Measurements from ENCODE around the gene C20orf173.
"Not testable (repeated sequence)": the region's sequence is repeated elsewhere in the genome, so short reads cannot be mapped to it uniquely, and the experiment has no call there.

Gene C20orf173

GRCh38 chr20:35546127-35546526 lies 16.7 kb upstream of the C20orf173 start:
- no peak for DNase-seq (ENCODE audit: low read depth, low spot score)

GRCh38 chr20:35544941-35545340 lies 15.5 kb upstream of the C20orf173 start:
- not testable (repeated sequence) for DNase-seq (ENCODE audit: low read depth, low spot score)

- DNase-seq (ENCODE audit: low read depth, low spot score): no peak
Measured at GRCh38 chr20:35544436-35544835, 15.0 kb upstream of the C20orf173 start.

GRCh38 chr20:35542990-35543389 lies 13.5 kb upstream of the C20orf173 start:
- no peak for DNase-seq (ENCODE audit: low read depth, low spot score)

GRCh38 chr20:35541783-35542662 lies 12.6 kb upstream of the C20orf173 start, which contains the start of gene ERGIC3:
TSS of gene ERGIC3 (plus strand) at chr20:35542078. CDS start at chr20:35542098, 20 bp downstream.
- peak; percentile 99 for DNase-seq (ENCODE audit: low read depth, low spot score)

GRCh38 chr20:35541118-35541782 lies 11.8 kb upstream of the C20orf173 start:
- DNase-seq (ENCODE audit: low read depth, low spot score): no peak

GRCh38 chr20:35539756-35540212 lies 10.3 kb upstream of the C20orf173 start:
- peak; percentile 86 for DNase-seq (ENCODE audit: low read depth, low spot score)

GRCh38 chr20:35527122-35527769 lies 2.2 kb downstream of the C20orf173 start:
- DNase-seq (ENCODE audit: low read depth, low spot score): peak; percentile 14

- DNase-seq (ENCODE audit: low read depth, low spot score): no peak
Measured at GRCh38 chr20:35525639-35526038, 3.8 kb downstream of the C20orf173 start.

- DNase-seq (ENCODE audit: low read depth, low spot score): peak; percentile 50
Measured at GRCh38 chr20:35523298-35523888, 6.1 kb downstream of the C20orf173 start.

GRCh38 chr20:35518955-35519354 lies 10.5 kb downstream of the C20orf173 start:
- DNase-seq (ENCODE audit: low read depth, low spot score): no peak

- not testable (repeated sequence) for DNase-seq (ENCODE audit: low read depth, low spot score)
Measured at GRCh38 chr20:35517767-35518166, 11.7 kb downstream of the C20orf173 start.

GRCh38 chr20:35517125-35517524 lies 12.3 kb downstream of the C20orf173 start:
- DNase-seq (ENCODE audit: low read depth, low spot score): no peak

- DNase-seq (ENCODE audit: low read depth, low spot score): no peak
Measured at GRCh38 chr20:35515949-35516645, 13.4 kb downstream of the C20orf173 start.

GRCh38 chr20:35515341-35515740 lies 14.1 kb downstream of the C20orf173 start:
- DNase-seq (ENCODE audit: low read depth, low spot score): no peak

- no peak for DNase-seq (ENCODE audit: low read depth, low spot score)
Measured at GRCh38 chr20:35514371-35514932, 15.0 kb downstream of the C20orf173 start.

GRCh38 chr20:35511814-35512420 lies 17.5 kb downstream of the C20orf173 start:
- DNase-seq (ENCODE audit: low read depth, low spot score): peak; percentile 14

- DNase-seq (ENCODE audit: low read depth, low spot score): no peak
Measured at GRCh38 chr20:35510951-35511735, 18.3 kb downstream of the C20orf173 start.

GRCh38 chr20:35508493-35509218 lies 20.8 kb downstream of the C20orf173 start:
- no peak for DNase-seq (ENCODE audit: low read depth, low spot score)

All from ELF-1 (cell line).